ENCODE data around the gene MDFIC.

The MDFIC gene

GRCh38 chr7:114890561-114890960 lies 31.3 kb upstream of the MDFIC start:
- H3K27ac ChIP-seq, result no peak overlapping the region
- no peak for TF ChIP-seq ZFX (IDR thresholded peaks at IDR 0.05)
- no peak for TF ChIP-seq CTCF (conservative IDR thresholded peaks at IDR 0.05)

GRCh38 chr7:114900127-114900526 lies 21.8 kb upstream of the MDFIC start:
- no peak for TF ChIP-seq ZFX (IDR thresholded peaks at IDR 0.05)
- TF ChIP-seq CTCF (conservative IDR thresholded peaks at IDR 0.05), result no peak
- H3K27ac ChIP-seq, result no peak overlapping the region

- TF ChIP-seq CTCF (conservative IDR thresholded peaks at IDR 0.05), result no peak
- TF ChIP-seq ZFX (IDR thresholded peaks at IDR 0.05), result no peak
- H3K27ac ChIP-seq, result no peak overlapping the region
Measured at GRCh38 chr7:114901771-114902170, 20.1 kb upstream of the MDFIC start.

- no peak overlapping the region for H3K27ac ChIP-seq
- no peak for TF ChIP-seq ZFX (IDR thresholded peaks at IDR 0.05)
- no peak for TF ChIP-seq CTCF (conservative IDR thresholded peaks at IDR 0.05)
Measured at GRCh38 chr7:114903131-114903530, 18.8 kb upstream of the MDFIC start.

- no peak overlapping the region for H3K27ac ChIP-seq
- TF ChIP-seq CTCF (conservative IDR thresholded peaks at IDR 0.05) (no peak), ZFX (IDR thresholded peaks at IDR 0.05) (no peak)
Measured at GRCh38 chr7:114910787-114911186, 11.1 kb upstream of the MDFIC start.

- no peak overlapping the region for H3K27ac ChIP-seq
Measured at GRCh38 chr7:114911411-114911810, 10.5 kb upstream of the MDFIC start.

GRCh38 chr7:114916261-114916892 lies 5.5 kb upstream of the MDFIC start:
- no peak overlapping the region for H3K27ac ChIP-seq
- TF ChIP-seq CTCF (conservative IDR thresholded peaks at IDR 0.05) (no peak), ZFX (IDR thresholded peaks at IDR 0.05) (no peak)

More at GRCh38 chr7:114911411-114911810, 10.5 kb upstream of the MDFIC start:
- no peak for TF ChIP-seq CTCF (conservative IDR thresholded peaks at IDR 0.05)
- TF ChIP-seq ZFX (IDR thresholded peaks at IDR 0.05), result no peak
